GM12873 (cell line): Measurements from ENCODE around the gene SERPINB8.

ENCODE experiments used
- CTCF ChIP-seq: IDR thresholded peaks from 2 replicates; pipeline ENCODE4 v1.5.1; 2012; ENCODE audit warnings: low read depth, mild to moderate bottlenecking, moderate library complexity, low read length, control low read depth; ENCODE audit not compliant: insufficient read depth; ENCODE audit errors: missing control alignments

Gene SERPINB8

GRCh38 chr18:63961435-63961980 lies 8.4 kb upstream of the SERPINB8 start:
- TF ChIP-seq CTCF, result no peak

- TF ChIP-seq CTCF, result no peak
Measured at GRCh38 chr18:63962137-63962536, 7.7 kb upstream of the SERPINB8 start.

- TF ChIP-seq CTCF, result peak; percentile 90
Measured at GRCh38 chr18:63963615-63964256, 6.1 kb upstream of the SERPINB8 start.

- no peak for TF ChIP-seq CTCF
Measured at GRCh38 chr18:63964908-63965307, 5.0 kb upstream of the SERPINB8 start.

- no peak for TF ChIP-seq CTCF
Measured at GRCh38 chr18:63965716-63966330, 4.1 kb upstream of the SERPINB8 start.

GRCh38 chr18:63970809-63971205 lies 926 bp downstream of the SERPINB8 start:
- TF ChIP-seq CTCF, result no peak

- no peak for TF ChIP-seq CTCF
Measured at GRCh38 chr18:63971320-63972001, 1.6 kb downstream of the SERPINB8 start.
